ENCODE data around the gene RAD23A.
A peak's percentile ranks its signal among the peaks of the same experiment; 100 is the strongest.
"Not testable (repeated sequence)": the region's sequence is repeated elsewhere in the genome, so short reads cannot be mapped to it uniquely, and the experiment has no call there.

The RAD23A gene

DNA sequence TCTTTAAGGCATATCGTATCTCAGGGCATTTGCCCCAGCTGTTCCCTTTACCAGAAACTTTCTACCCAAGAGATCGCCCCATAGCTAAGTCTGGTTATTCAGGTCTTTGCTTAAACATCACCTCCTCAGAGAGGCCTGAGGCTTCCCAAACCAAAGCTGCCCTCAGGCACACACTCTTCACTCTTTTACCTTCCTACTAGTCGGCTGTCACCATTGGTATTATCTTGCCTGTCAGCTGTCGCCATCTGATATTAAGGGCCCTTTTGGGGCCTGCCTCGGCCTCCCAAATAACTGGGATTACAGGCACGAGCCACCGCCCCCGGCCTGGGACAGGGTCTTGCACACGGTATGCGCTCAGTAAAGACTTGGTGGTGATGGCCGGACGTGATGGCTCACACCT, 10.3 kb downstream of the RAD23A start:
- DNase-seq, result no peak

DNA sequence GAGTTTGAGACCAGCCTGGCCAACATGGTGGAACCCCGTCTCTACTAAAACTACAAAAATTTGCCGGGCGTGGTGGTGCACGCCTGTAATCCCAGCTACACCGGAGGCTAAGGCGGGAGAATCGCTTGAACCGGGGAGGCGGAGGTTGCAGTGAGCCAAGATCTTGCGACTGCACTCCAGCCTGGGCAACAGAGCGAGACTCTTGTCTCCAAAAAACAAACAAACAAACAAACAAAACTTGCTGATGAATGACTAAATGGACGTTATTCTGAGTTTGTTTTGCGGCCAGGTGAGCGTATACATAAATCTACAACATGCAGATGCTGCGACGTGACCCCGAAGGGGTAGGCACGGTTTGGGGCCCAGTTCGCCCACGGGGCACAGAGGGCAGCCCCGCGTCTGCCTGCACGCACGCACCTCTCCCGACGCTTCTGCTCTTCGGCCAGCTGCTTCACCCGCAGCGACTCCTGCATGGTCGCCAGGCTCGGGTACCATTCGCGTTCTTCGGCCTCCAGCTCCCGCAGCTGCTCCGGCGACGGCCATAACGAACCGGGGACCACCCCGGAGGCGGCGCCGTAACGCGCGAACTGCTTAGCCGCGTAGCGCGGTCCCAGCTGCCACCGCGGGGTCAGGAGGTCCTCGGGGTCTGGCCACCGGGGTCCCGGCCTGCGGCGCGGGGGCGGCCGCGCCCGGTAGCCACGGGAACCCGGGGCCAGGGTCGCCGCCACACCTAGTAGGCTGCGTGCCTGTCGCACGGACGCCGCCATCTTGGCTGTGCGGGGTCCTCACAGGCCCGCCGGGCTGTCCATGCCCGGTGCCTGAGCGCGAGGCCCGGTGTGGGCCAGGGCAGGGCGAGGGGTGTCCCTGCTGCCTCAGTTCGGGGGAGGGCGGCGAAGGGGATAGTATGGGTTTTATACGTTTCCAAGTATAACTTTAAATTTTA, 11.1 kb downstream of the RAD23A start, which contains the start of gene GADD45GIP1:
TSS of gene GADD45GIP1 (minus strand) at position 778 of the 943 bp plus-strand sequence. CDS start at position 767, 11 bp downstream.
- peak; percentile 80 for DNase-seq

DNA sequence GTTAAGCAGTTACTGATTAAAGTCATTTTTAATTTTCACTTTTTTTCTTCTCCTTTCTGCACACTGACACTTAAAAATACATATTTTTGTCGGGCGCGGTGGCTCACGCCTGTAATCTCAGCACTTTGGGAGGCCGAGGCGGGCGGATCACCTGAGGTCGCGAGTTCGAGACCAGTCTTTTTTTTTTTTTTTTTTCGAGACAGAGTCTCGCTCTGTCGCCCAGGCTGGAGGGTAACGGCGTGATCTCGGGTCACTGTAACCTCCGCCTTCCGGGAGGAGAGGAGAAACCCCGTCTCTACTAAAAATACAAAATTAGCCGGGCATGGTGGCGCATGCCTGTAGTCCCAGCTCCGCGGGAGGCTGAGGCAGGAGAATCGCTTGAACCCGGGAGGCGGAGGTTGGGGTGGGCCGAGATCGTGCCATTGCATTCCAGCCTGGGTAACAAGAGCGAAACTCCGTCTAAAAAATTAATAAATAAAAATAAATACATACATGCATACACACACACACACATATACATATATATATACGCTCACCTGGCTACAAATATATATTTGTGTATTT, 11.8 kb downstream of the RAD23A start:
- DNase-seq, result not testable (repeated sequence)

GRCh38 chr19:12959481-12959880, 13.8 kb downstream of the RAD23A start:
- DNase-seq, result no peak

DNA sequence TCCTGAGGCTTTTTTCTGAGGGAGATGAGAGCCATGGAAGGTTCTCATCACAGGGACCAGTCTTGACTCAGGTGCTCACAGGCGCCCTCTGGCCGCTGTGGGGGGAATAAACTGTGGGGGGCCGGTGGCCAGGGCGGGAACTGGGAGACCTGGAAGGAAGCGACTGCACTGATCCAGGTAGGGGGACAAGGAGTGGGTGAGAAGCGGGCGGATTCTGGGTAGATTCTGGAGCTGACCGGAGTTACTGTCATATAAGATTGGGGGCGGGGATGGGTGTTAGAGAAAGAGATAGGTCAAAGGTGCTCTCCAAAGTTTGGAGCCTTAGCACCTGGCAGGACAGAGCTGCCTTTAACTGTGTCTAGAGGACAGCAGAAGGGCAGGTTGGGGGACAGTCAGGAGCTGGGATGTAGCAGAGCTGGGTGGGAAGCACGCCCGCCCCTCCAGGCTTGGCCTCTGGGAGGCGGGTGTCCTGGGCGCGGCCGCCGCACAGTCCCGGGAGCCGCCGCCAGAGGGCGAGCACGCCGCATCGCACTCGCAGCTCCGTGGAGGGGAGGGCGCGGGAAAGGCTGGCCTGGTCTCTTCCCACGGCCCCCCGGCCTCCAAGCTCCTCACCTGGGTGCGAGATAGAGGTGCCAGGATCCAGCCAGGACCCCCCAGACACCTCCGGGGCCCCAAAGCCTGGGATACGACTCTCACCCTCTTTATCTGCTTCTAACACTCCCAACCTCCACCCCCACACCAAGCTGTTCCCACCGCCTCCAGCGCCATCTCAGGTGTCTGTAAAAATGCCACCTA, 19.6 kb downstream of the RAD23A start:
- DNase-seq, result peak; percentile 75

DNA sequence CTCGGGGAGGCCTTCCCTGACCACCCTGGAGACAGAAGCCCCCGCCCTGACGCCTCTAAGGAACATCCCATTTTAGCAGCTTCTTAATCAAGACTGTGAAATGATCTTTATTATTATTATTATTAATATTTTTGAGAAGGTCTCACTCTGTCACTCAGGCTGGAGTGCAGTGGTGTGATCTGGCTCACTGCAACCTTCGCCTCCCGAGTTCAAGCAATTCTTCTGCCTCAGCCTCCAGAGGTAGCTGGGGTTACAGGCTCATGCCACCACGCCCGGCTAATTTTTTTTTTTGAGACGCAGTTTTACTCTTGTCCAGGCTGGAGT, 20.1 kb downstream of the RAD23A start:
- no peak for DNase-seq

- DNase-seq, result no peak
Measured at GRCh38 chr19:12967907-12968306, 22.2 kb downstream of the RAD23A start.

DNA sequence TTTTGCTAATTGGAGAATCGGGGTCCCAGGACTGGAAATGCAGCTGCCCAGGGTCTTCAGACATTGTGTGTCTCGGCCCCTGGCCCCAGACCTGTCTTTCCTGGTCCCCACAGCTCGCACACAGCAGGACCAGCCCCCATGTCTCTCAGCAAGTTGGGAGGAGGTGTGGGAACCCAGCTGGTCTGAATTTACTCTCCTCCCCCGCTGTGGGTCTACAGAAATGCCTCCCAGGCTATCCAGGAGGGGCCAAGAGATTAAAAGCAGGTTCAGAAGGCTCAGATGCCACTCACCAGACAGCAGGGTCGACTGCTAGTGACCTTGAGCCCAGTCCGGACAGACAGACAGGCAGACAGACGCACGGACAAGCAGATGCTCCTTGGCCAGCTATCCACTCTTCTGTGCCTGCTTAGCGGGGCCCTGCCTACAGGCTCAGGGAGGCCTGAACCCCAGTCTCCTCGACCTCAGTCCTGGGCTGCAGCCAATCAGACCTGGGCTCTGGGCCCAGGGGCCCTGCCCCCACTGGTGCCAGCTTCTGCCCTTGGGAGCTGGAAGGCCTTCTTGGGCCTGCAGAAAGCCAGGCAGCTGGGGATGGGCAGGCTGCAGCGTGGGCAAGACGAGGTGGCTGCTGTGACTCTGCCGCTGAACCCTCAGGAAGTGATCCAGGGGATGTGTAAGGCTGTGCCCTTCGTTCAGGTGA, 23.8 kb downstream of the RAD23A start, which contains the start of gene DAND5:
TSS of gene DAND5 (plus strand) at position 285 of the 697 bp plus-strand sequence. CDS start at position 370, 85 bp downstream.
- no peak for DNase-seq

GRCh38 chr19:12970070-12970820, 24.6 kb downstream of the RAD23A start:
- DNase-seq, result no peak

GRCh38 chr19:12973236-12973635, 27.6 kb downstream of the RAD23A start:
- no peak for DNase-seq

DNA sequence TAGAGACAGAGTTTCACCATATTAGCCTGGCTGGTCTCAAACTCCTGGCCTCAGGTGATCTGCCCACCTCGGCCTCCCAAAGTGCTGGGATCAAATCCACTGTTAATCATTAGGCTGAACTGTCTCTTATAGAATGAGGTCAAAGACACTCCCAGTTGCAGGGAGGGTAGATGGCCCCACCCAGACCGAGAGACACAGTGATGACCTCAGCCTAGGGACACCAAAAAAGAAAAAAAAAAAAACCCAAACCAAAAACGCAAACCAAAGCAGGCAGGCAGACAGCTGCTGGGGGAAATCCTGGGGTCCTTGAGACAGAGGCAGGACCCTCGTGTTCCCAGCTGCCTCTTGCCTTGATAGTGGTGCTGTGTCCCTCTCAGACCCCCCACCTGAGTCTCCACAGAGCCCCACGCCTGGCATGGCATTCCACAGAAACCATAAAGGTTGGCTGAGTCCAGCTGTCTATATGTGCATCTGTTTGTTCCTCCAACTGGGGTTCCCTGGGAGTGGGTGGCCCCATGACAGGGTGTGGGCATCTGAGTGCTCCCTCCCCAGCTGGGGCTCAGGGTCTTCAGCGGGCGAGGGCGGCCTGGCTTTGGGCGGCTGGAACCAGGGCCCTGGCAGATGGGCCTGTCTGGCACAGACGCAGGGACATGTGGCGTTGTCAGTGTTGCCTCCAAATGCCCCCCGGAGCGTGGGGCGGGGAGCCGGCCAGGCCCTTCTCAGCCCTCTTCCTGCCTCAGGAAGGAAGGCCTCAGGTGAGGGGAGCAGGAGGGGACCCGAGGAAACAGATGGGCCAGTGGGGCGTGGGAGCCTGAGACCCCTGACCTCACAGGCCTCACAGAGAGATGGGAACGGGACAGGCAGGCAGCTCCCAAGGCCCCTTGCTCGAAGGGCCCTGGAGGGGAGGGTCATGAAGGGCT, 28.9 kb downstream of the RAD23A start:
- DNase-seq, result no peak

- DNase-seq, result no peak
Measured at GRCh38 chr19:12975221-12975741, 29.6 kb downstream of the RAD23A start.

DNA sequence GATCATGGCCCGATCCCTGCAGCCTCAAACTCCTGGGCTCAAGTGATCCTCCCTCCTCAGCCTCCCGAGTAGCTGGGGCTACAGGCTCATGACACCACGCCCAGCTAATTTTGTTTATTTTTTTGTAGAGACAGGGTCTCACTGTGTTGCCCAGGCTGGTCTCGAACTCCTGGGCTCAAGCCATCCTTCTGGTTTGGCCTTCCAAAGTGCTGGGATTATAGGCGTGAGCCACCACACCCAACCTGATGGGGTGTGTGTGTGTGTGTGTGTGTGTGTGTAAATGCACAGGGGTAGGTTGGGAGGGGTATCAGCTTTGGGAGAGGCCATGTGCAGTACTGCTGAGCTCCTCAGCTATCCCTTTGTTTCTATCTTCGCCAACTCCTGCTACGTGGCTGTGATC, 30.4 kb downstream of the RAD23A start:
- not testable (repeated sequence) for DNase-seq

GRCh38 chr19:12979974-12980373, 34.3 kb downstream of the RAD23A start:
- no peak for DNase-seq

- no peak for DNase-seq
Measured at GRCh38 chr19:12982648-12983047, 37.0 kb downstream of the RAD23A start.

DNA sequence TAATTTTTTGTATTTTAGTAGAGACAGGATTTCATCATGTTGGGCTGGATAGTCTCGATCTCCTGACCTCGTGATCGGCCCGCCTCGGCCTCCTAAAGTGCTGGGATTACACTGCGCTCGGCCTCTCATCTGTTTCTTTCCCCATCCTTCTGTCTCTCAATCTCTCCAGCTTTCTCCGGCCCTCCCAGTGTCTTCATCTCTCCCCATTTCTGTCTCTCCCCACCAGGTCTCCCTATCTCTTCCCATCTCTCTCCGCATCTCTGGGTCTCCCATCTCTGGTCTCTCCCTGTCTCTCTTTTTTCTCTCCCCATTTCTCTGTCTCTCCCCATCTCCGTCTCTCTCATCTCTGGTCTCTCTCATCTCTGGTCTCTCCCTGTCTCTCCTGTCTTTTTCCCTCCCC, 37.4 kb downstream of the RAD23A start:
- no peak for DNase-seq

GRCh38 chr19:12983542-12984142, 38.0 kb downstream of the RAD23A start:
- DNase-seq, result peak; percentile 70

DNA sequence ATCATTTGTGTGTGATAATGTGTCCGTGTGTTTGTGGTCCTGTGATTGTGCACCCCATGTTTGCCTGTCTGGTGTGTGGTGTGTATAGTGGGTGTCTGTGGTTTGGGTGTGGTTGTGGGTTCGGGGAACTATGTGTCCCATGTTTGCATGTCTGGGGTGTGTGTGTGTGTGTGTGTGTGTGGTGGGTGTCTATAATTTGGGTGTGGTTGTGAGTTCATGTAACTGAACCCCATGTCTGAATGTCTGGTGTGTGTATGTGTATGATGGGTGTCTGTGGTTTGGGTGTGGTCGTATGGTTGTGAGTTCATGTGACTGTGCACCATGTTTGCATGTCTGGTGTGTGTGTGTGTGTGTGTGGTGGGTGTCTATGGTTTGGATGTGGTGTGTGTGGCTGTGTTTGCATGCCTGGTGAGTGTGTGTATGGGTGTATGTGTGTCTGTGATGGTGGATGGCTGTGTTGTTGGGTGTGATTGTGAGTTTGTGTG, 38.5 kb downstream of the RAD23A start:
- DNase-seq, result peak; percentile 27

DNA sequence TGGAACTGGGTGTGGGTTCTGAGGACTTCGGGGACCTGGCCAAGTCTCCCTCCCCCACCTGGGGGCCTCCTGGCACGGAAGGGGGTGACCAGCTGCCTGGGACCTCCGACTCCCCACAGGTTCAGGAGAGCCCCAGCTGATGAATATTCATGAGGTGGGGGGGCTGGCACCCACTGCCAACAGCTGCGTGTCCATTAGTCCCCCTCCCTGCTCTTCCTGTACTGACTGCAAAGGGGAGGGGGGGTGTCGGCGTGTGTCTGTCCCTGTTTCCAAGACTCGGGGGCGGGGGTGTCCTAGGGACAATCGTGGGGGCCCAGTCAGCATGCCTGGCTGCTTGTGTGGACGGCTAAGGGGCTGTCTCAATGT, 39.0 kb downstream of the RAD23A start:
- DNase-seq, result no peak

Data from CD4-positive, alpha-beta T cell treated with Interleukin-4 for 4 hours (primary cell).